CD1c-positive myeloid dendritic cell (primary cell): Measurements from ENCODE around the gene DDAH1.

Experiments used
- DNase-seq: peaks from one replicate; pipeline ENCODE4 v3.0.0-alpha.2; 2016; ENCODE audit errors: extremely low spot score

DDAH1 gene

DNA sequence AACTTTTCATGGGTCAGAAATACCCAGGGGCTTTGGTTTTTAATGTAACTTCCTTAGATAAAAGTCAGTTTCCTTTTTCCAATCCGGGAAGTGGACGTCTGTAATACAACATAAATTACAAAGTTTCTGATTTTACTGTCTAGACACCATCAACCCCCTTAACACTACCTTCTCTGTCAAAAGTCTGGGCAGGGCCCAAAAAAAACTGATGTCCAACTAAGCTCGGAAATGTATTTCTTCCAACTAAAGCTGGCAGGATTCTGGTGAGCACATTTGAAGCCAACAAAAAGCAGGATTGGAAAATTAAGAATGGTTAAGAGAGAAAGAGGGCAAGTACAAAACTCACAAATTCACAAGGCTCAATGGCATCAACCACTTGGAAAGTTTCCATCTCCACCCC, 24.3 kb downstream of the DDAH1 start:
- DNase-seq: no peak

DNA sequence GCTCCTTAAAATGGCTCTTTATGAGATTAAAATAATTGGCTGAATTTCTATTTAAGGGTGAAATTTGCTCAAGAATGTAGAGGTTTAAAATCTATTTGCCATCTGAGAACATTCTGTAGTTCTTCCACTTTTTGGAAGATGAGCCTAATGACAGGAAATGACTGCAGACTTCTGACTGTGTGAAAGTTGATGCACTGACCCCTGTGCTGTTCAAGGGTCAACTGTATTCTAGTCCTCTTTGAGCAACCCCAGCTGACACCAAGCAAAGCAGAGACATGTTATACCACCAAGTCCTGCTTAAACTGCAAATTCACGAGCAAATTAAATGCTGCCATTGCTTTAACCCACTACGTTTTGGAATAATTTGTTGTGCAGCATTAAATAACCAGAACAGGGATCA, 26.6 kb downstream of the DDAH1 start:
- DNase-seq: no peak

DNA sequence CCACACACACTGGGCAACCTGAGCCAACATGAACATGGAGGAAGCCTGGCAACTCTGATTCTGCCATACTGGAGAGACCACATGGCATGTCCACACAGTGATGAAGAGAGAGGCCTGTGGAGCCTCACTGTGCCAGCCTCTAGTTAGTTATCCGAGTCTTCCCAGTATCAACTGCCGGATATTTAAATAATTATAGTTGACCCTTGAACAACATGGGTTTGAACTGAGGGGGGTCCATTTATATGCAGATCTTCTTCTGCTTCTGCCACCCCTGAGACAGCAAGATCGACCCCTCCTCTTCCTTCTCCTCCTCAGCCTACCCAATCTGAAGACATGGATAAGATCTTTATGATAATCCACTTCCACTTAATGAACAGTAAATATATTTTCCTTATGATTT, 27.8 kb downstream of the DDAH1 start:
- DNase-seq: no peak

DNA sequence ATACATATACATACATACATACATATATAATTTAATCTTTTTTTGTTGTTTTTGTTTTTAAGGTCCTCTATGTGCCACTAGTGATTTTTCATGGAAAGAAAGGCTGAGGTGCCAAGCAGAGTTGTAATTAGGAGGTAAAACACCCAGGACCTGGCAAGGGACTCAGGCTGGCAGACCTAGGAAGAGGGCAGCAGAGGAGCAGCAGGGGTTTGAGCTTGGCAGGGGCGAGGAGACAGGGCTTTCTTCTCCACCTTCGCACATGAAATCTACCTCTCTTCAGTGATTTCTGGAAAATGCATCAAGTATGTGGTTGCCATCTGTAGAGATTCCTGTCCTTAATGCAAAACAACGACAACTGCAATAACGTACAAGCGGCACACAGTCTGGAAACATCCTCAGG, 31.9 kb downstream of the DDAH1 start:
- no peak for DNase-seq

DNA sequence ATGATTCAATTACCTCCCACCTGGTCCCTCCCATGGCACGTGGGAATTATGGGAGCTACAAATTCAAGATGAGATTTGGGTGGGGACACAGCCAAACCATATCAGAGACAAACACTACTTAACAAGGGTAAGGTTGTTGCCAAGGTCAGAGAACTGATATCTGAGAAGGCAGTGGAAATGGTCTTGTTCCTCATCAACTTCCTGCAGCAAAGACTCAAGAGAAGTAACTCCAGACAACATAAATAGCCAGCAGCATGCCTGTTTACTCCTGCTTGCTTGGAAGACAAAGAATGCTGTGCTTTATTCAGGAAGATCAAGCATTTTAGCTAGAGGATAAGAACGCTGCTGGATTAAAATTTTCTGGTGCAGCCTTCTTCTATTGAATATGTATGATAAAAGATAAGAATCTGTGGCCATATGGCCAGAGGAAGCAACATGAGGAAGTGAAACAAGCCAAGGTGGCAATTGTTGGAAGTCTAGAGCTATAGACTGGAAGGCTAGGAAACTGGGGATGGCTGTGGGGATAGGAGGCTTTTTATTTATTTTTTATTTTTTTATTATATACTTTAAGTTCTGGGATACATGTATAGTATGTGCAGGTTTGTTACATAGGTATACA, 36.4 kb downstream of the DDAH1 start:
- DNase-seq: peak; percentile 22

DNA sequence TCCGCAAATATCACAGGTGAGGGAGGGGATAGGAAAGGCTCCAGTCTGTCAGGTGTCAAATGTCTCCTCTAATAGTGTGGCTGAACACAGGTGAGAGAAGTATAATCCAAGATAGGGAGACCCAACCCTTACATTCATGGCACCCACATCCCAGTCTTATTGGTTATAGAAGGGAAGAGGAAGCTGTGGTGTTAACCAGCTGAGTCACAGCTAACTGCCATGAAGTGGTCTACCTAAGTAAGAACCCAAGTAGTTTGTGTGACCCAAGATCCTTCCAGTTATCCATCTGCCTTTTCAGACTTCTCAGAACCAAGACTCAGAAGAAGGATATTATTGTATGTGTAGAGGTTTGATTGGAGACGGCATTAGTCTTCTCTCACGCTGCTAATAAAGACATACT, 37.1 kb downstream of the DDAH1 start:
- no peak for DNase-seq

DNA sequence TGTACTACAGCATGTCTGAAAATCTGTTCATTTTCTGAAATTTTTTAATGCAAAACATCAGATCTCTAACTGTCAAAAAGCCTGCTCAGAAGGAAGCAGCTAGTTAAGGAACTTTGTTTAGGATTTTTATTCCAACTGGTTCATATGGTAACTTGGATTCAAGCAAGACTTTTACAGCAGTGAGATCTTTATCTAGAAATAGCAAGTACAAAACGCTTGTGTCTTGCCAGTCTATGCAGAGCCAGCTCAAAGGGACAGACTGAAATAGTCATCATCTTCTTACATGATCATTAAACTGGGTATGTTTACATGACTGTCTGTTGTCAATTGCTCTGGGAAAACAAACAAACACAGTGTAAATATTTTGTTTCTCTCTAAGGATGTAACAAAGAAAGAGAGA, 37.6 kb downstream of the DDAH1 start:
- no peak for DNase-seq

DNA sequence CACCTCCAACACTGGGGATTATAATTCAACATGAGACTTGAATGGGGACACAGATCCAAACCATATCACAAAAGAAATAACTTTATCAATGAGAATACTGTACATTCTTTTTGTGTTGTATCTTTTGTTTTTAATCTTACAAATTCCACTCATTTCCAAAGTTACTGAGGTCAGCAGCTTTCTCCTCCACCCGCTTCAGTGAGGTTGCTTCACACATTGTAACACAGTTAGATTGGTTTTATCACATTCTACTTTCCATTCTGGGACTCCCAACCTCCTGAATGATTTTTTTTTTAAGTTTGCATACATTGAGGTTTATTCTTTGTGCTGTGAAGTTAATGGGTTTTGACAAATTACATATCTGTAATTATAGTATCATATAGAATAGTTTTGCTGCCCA, 43.8 kb downstream of the DDAH1 start:
- no peak for DNase-seq

DNA sequence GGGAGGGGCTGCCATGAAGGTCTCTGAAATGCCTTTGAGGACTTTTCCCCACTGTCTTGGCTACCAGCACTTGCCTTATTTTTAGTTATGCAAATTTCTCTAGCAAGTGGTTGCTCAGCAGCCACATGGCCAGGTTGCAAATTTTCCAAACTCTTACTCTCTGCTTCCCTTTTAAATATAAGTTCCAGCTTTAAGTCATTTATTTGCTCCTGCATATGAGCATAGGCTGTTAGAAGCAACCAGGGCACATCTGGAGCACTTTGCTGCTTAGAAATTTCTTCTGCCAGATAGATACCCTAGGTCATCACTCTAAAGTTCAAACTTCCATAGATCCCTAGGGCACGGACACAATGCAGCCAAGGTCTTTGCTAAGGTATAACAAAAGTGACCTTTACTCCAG, 44.8 kb downstream of the DDAH1 start:
- no peak for DNase-seq

DNA sequence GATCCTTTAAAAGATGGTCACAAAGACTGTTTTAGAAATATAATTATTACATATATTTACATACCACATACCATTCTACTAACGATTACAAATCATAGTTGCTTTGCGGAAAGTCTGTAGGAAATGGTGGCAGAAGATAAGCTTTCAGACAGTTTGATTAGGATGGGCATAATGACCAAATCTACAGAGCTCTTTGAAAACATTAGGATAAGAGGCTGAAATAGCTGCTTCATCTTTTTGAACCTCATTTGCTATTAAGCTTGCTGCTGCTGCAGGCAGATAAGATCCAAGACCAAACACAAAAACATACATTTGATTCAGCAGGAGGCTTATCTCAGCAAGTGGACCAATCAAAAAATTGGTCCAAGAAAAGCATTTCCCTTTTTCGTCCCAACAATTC, 47.1 kb downstream of the DDAH1 start:
- no peak for DNase-seq

DNA sequence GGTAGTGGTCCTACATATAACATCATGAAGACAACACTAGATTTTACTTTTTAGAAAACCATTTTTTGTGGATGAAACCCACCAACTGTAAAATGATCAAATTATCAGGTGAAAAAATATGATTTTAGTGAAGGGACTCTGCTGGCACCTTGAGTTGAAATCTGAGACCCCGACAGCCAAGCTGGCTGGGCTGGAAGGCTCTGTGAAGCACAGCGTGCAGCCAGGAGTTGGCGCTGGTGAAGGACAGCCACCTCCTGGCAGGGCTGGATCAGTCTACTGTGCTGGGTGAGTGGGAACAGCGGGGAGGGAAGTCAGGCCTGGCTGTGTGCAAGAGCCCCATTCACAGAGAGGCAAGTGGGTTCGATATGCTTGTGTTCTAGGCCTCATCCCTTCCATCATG, 47.9 kb downstream of the DDAH1 start:
- DNase-seq: no peak

DNA sequence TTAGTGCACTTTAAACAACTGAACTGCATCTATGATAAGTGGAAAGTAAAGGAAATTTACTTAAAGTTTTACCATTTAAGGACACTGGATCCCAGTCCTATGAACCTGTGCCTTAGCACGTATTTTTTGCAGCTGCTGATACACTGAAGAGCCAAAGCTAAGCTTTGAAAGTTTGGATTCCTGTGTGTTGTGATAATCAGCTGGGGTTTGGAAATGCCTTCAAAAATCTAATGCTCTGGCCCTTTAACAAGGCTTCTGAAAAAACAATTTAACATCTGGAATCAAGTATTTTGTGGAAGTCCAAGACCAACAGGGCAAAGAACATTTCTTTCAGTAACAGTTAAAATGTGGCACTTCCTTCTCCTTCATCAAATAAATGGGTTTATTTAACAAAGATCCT, 51.8 kb downstream of the DDAH1 start:
- DNase-seq: no peak

DNA sequence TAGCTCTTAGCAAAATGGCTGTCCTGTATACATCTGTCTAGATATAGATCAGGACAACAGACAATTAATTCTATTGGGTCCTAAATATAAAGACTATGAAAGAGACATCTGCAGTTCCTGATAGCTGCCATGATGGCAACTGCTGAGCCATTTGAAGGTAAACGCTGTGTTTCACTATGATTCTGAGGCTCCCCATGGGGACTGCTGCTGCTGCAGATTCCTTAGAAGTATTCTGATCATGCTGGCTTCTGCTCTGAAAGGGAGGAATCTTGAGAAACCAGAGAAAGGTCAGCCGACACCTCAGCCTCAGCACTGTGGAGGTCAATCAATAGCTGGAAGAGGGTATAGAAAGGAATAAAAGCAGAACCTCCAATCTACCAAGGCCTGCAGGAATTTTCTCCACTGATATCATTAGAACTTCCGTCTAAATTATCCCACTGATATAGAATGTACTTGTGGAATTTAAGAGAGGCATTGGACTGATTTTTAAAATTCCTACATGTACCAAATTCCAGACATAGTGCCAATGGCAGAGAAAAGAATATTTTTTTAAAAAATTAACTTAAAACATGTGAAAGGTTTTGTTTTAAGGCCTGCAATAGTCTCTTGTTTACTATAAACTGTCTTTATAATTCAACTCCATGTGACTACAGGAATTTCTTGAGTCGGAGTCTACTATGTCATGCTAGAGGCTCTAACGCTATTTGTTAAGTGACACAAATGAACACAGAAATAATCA, 53.2 kb downstream of the DDAH1 start:
- DNase-seq: no peak

DNA sequence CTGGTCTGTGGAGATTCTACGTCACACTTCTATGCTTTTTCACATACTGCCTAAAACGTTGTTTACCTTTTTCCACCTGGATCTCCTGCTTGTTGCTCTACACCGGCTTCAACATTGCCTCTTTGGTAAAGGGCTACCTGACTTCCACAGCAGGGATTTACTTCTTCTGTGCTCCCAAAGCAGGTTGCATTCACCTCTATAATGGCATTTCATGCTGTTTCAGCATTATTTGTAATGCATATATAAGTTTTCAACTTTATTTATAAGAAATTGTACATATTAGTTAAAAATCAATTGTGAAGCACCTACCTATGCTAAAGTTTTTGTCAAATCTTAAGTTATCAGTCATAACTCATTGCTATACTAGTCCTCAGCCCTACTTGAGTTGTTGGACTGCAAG, 55.4 kb downstream of the DDAH1 start:
- DNase-seq: no peak

DNA sequence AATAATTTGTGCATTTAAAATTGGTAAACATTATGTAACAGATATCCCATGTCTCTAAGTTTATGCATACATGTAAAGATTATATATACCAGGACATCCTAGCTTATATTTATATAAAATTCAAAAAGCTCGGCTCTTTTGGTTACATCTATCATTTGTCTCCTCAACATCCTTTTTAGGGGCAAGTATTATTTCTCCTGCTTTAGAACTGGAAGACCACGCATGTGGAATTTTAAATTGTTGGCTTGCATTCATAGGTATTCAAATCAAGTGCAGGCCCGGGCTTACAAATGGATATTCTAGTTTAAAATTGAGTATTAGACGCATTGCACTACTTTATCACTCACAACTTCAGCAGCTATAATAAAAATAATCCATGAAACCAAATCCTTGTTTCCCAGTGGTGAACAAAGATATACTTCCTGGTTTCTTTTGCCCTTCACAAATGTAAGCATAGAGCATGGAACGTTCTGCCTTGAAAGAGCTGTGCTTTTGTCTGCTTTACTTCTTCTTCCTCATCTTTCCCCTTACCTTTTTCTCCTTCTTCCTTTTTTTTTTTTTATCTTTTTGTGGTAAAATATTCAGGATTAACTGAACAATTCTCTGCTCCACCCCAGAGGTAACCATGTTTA, 57.1 kb downstream of the DDAH1 start:
- DNase-seq: no peak

DNA sequence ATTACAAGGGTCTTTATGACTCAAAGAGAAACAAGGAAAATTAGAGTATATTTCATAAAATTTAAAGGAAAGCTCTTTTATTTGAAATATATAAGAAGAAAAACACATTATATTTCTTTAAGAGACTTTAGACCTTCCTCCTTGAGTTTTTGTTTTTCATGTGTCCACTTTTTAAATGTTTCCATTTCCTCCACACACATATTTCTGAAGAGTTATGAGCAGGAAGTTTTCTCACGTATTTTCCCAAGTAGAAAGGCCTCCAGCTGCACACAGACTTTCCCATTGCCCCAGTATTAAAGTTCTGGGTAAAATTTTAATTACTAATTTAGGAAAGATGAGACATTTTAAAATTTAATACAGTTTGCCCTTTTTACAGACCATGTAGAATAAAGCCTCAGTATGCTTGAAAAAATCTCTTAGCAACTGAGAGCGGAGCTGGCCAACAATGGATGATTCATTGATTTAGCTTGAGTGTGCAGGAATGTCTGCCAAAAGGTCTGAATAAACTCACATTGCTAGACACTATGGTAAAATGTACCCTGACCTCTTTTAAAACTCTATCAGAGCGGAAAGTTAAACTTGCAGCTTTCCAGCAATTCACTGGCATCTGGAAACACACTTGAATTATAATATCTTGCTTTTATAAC, 57.9 kb downstream of the DDAH1 start:
- no peak for DNase-seq

DNA sequence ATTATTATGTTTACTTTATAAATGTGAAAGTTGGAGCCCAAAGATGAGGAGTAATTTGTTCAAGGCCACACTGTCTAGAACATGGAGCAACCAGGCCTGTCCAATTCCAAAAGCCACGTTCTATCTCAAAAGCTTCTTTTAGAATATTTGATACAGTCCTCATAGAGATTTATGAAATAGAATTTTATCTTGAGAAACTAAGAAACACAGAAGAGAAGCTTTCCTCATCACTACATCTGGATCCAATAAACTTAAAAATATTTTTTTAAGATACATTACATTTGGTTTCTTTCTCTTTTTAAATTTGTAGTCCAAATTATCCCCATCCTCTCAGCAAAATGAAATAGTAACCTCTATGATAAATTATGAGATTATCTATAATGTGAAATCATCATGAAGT, 58.9 kb downstream of the DDAH1 start:
- DNase-seq: no peak

DNA sequence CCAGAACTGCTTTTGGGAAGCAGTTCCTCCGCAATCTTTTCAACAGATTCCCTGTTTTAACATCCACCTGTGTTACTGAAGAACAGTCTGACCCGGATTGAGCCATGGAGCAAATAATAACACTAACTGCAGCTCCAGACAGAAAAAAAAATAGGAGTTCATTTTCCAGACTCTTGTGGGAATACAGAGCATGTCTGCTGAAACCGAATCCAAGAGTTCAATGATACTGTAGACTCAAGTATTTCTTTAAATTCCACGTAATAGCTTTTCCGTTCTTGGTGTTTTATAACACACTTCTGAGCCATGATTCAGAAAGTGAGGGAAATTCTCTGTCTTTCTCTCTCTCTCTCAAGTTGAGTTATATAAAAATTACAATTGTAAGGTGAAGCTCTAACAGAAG, 60.6 kb downstream of the DDAH1 start:
- no peak for DNase-seq

DNA sequence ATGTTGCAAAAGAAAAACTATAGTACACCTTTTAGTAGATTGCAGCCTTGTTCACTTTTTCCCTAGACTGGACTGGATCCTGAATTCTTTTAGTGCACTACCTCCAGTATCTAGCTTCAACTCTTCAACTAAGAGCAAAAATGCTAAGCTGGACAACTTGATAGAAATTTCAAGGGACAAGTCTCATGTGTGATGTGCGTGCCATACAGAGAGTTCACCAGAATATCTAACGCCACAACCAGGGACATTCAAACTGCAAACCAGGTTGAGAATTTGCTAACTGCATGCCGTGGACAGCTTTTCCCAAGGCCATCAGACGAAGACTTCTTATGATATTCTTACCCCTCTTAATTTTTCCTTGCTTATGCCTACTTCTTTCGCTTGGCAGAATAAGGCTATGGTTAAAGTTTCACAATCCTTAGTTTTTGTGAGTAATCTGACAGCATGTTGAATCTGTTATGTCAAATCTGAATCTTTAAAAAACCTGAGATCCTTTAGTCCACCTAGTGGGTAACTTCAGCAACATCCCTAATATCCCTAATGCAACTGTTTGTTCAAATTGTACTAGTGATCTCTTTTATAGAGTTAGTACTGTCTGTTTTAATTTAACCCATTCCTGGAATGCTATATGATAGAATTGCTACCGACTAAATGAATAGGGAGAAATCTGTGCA, 66.4 kb downstream of the DDAH1 start:
- DNase-seq: no peak

DNA sequence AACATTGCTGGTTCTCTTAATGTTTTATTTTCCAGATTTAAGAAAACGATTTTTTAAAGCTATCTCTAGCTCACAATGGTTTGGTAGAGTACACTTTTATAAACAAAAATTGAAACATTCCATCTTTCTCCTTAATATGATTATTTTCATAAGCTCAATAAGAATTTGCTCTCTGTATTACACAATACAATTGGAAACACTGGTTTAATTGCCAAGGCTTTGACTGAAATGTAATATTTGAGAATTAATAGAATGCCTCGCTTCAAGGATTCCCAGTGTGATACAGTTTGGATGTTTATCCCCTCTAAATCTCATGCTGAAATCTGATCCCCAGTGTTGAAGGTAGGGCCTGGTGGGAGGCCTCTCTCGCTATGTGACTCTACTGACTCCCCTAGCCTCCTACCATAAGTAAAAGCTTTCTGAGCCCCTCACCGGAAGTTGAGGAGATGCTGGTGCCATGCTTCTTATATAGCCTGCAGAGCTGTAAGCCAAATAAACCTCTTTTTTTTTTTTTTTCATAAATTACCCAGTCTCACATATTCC, 67.4 kb downstream of the DDAH1 start:
- no peak for DNase-seq

DNA sequence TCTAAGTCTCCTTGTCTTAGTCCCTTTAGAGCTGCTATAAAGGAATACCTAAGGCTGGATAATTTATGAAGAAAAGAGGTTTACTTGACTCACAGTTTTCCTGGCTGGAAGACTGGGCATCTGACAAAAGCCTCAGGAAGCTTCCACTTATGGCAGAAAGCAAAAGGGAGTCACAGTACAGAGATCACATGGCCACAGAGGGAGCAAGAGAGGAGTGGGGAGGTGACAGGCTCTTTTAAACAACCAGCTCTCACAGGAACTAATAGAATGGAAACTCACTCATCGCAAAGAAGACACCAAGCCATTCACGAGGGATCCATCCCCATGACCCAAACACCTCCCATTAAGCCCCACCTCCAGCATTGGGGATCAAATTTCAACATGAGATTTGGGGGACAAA, 68.8 kb downstream of the DDAH1 start:
- DNase-seq: no peak

DNA sequence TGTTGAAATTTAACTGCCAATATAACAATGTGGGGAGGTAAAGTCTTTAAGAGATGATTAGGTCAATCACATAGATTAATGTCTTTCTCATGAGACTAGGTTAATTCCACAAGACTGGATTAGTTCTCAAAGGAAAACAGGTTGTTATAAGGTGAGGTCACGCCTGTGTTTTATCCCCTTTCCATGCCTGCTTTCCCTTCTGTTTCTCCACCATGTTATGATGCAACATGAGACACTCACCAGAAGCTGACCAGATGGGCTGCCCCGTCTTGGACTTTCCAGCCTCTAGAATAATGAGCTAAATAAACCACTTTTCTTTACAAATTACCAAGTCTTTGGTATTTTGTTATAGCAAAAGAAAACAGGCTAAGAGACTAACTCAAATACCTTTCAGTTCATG, 70.8 kb downstream of the DDAH1 start:
- no peak for DNase-seq
